IMR-90 (cell line): ENCODE measurements around the gene MKKS. TPM values are rescaled to one million over a fixed set of nuclear protein-coding genes. Genes with fewer than 3 reads are reported as not detected.

Experiments used
- ATAC-seq: fragments of 200-7000 bp; cut with Tn5 transposase; 2 replicates; pipeline ENCODE4 v1.9.1; 2020; ENCODE audit warnings: low read depth, mild to moderate bottlenecking, moderate library complexity
- BruUV-seq: library from RNA; stranded (reverse); fragments of 400-500 nt; replicated peaks from 2 replicates; lab custom pipeline; 2021; lab: Mats Ljungman, UMichigan
- CTCF ChIA-PET: fragments of 300-600 bp; formaldehyde crosslinking; extraction: SDS; loops from one replicate; lab custom pipeline; 2021; ENCODE audit warnings: antibody characterized with exemption; lab: Yijun Ruan, JAX
- POLR2A ChIA-PET: fragments of 300-600 bp; sonication (Branson Sonifier 250); formaldehyde crosslinking; loops from one replicate; lab custom pipeline; 2022; ENCODE audit warnings: antibody characterized with exemption; ENCODE audit not compliant: unreplicated experiment; lab: Charles Lee
- DNase-seq: peaks from one replicate; pipeline ENCODE4 v3.0.0; 2013
- H2AFZ ChIP-seq: replicated peaks from 2 replicates; pipeline ENCODE3; 2013; ENCODE audit warnings: low read length, mild to moderate bottlenecking; ENCODE audit not compliant: poor library complexity
- H2AK5ac ChIP-seq: 2 replicates; pipeline ENCODE4 v1.6.1; 2013; ENCODE audit warnings: low read depth, low read length, inconsistent platforms
- H2AK9ac ChIP-seq: replicated peaks from 2 replicates; pipeline ENCODE3; 2013; ENCODE audit warnings: mild to moderate bottlenecking, low read depth, low read length, moderate library complexity; ENCODE audit not compliant: poor library complexity
- H2BK120ac ChIP-seq: 2 replicates; pipeline ENCODE4 v1.6.1; 2013; ENCODE audit warnings: low read depth, low read length, inconsistent platforms
- H2BK15ac ChIP-seq: 3 replicates; pipeline ENCODE4 v1.6.1; 2013; ENCODE audit warnings: low read depth, low read length, inconsistent platforms
- H2BK20ac ChIP-seq: 2 replicates; pipeline ENCODE4 v1.6.1; 2013; ENCODE audit warnings: low read depth, mild to moderate bottlenecking, inconsistent platforms, low read length, moderate library complexity
- H2BK5ac ChIP-seq: 2 replicates; pipeline ENCODE4 v1.6.1; 2013; ENCODE audit warnings: mild to moderate bottlenecking, low read depth, low read length, inconsistent platforms; ENCODE audit not compliant: poor library complexity, severe bottlenecking
- H3K14ac ChIP-seq: replicated peaks from 2 replicates; pipeline ENCODE4 v1.6.1; 2013; ENCODE audit warnings: low read depth, low read length, inconsistent platforms
- H3K18ac ChIP-seq: 2 replicates; pipeline ENCODE4 v1.6.1; 2013; ENCODE audit warnings: low read depth, low read length, control low read depth
- H3K23ac ChIP-seq: 2 replicates; pipeline ENCODE4 v1.6.1; 2013; ENCODE audit warnings: low read depth, low read length, inconsistent platforms
- H3K27ac ChIP-seq: 2 replicates; pipeline ENCODE4 v1.5.1; 2013; ENCODE audit warnings: mild to moderate bottlenecking, control low read depth, low read length; ENCODE audit not compliant: insufficient read depth
- H3K27me3 ChIP-seq: 2 replicates; pipeline ENCODE4 v1.6.1; 2013; ENCODE audit warnings: low read length; ENCODE audit not compliant: control insufficient read depth, insufficient read depth
- H3K36me3 ChIP-seq: 2 replicates; pipeline ENCODE4 v1.6.1; 2013; ENCODE audit warnings: low read length, mixed read lengths; ENCODE audit not compliant: control insufficient read depth, insufficient read depth
- H3K4ac ChIP-seq: 2 replicates; pipeline ENCODE4 v1.6.1; 2013; ENCODE audit warnings: low read depth, low read length, inconsistent platforms
- H3K4me1 ChIP-seq: 2 replicates; pipeline ENCODE4 v1.6.1; 2013; ENCODE audit warnings: low read length, mixed read lengths; ENCODE audit not compliant: control insufficient read depth, insufficient read depth
- H3K4me2 ChIP-seq: 2 replicates; pipeline ENCODE4 v1.6.1; 2013; ENCODE audit warnings: low read depth, mild to moderate bottlenecking, control low read depth, low read length, moderate library complexity
- H3K4me3 ChIP-seq: 2 replicates; pipeline ENCODE4 v1.5.1; 2013; ENCODE audit warnings: low read depth, mild to moderate bottlenecking, control low read depth, low read length, moderate library complexity; ENCODE audit not compliant: insufficient read depth
- H3K56ac ChIP-seq: 2 replicates; pipeline ENCODE4 v1.6.1; 2013; ENCODE audit warnings: low read length, inconsistent platforms; ENCODE audit not compliant: insufficient read depth; ENCODE audit errors: extremely low read depth
- H3K79me1 ChIP-seq, 2 experiments: 2 replicates each; pipeline ENCODE4 v1.6.1; 2013; ENCODE audit warnings: low read length in 2 of 2, inconsistent platforms in 1 of 2, low read depth in 1 of 2
- H3K9ac ChIP-seq: 2 replicates; pipeline ENCODE4 v1.6.1; 2013; ENCODE audit warnings: low read depth, low read length, control low read depth
- H3K9me1 ChIP-seq: 2 replicates; pipeline ENCODE4 v1.6.1; 2013; ENCODE audit warnings: low read length, inconsistent platforms; ENCODE audit not compliant: insufficient read depth
- H3K9me3 ChIP-seq: 2 replicates; pipeline ENCODE4 v1.6.1; 2013; ENCODE audit warnings: low read length; ENCODE audit not compliant: control insufficient read depth, insufficient read depth
- H4K20me1 ChIP-seq: 2 replicates; pipeline ENCODE4 v1.6.1; 2013; ENCODE audit warnings: low read length, inconsistent platforms; ENCODE audit not compliant: insufficient read depth
- H4K5ac ChIP-seq: 2 replicates; pipeline ENCODE4 v1.6.1; 2013; ENCODE audit warnings: mild to moderate bottlenecking, low read depth, low read length, control low read depth
- H4K8ac ChIP-seq, 2 experiments: 2 replicates each; pipeline ENCODE4 v1.6.1; 2013; ENCODE audit warnings: low read depth in 2 of 2, low read length in 2 of 2, control low read depth in 1 of 2, inconsistent platforms in 1 of 2
- H4K91ac ChIP-seq: 2 replicates; pipeline ENCODE4 v1.6.1; 2013; ENCODE audit warnings: low read depth, low read length, inconsistent platforms; ENCODE audit not compliant: insufficient read depth
- BHLHE40 ChIP-seq: fragments of 150-350 bp; IDR thresholded peaks from 2 replicates; pipeline ENCODE4 v1.6.1; 2016; ENCODE audit warnings: mild to moderate bottlenecking, low read depth, low read length
- CEBPB ChIP-seq: IDR thresholded peaks from 2 replicates; pipeline ENCODE4 v1.6.1; 2012; ENCODE audit warnings: low read depth, low read length, improper control_type of control experiment
- CHD1 ChIP-seq: IDR thresholded peaks from 2 replicates; pipeline ENCODE4 v1.6.1; 2012; ENCODE audit warnings: low read depth, low read length, improper control_type of control experiment
- FOS ChIP-seq: fragments of 150-350 bp; IDR thresholded peaks from 2 replicates; pipeline ENCODE4 v1.6.1; 2016; ENCODE audit warnings: low read depth, low read length
- MAFK ChIP-seq: IDR thresholded peaks from 2 replicates; pipeline ENCODE4 v1.6.1; 2012; ENCODE audit warnings: low read depth, low read length, improper control_type of control experiment
- MAZ ChIP-seq: IDR thresholded peaks from 2 replicates; pipeline ENCODE4 v1.6.1; 2012; ENCODE audit warnings: low read depth, mild to moderate bottlenecking, low read length, improper control_type of control experiment, moderate library complexity, borderline replicate concordance
- MXI1 ChIP-seq: IDR thresholded peaks from 2 replicates; pipeline ENCODE4 v1.6.1; 2012; ENCODE audit warnings: low read depth, mild to moderate bottlenecking, low read length, moderate library complexity, borderline replicate concordance
- NFE2L2 ChIP-seq: fragments of 150-350 bp; IDR thresholded peaks from 2 replicates; pipeline ENCODE4 v1.6.1; 2016; ENCODE audit warnings: low read depth, mild to moderate bottlenecking, low read length
- POLR2A ChIP-seq: IDR thresholded peaks from 2 replicates; pipeline ENCODE4 v1.6.1; 2012; ENCODE audit warnings: mild to moderate bottlenecking, low read depth, low read length
- RAD21 ChIP-seq: IDR thresholded peaks from 2 replicates; pipeline ENCODE4 v1.6.1; 2012; ENCODE audit warnings: low read length, improper control_type of control experiment
- RCOR1 ChIP-seq: IDR thresholded peaks from 2 replicates; pipeline ENCODE4 v1.6.1; 2012; ENCODE audit warnings: mild to moderate bottlenecking, low read length, improper control_type of control experiment; ENCODE audit not compliant: insufficient replicate concordance
- RFX5 ChIP-seq: IDR thresholded peaks from 2 replicates; pipeline ENCODE4 v1.8.0; 2012; ENCODE audit warnings: low read depth, mild to moderate bottlenecking, low read length, moderate library complexity
- SMC3 ChIP-seq: fragments of 150-350 bp; IDR thresholded peaks from 2 replicates; pipeline ENCODE4 v1.6.1; 2016; ENCODE audit warnings: low read depth, mild to moderate bottlenecking, antibody characterized with exemption, low read length, moderate library complexity
- WGBS, 2 experiments: methylation state at CpG; one replicate each; pipeline versions ENCODE4 v1.1.5 to v1.1.7; 2013; ENCODE audit warnings: missing lambda C conversion rate in 2 of 2; ENCODE audit not compliant: insufficient read length in 1 of 2; ENCODE audit errors: extremely low coverage in 2 of 2; 5-methylcytosine and 5-hydroxymethylcytosine counted together
- dilution Hi-C: fragments of 300-500 bp; cut with HindIII; formaldehyde crosslinking; loops from one replicate; pipeline ENCODE4 v1.14.3; 2018; ENCODE audit warnings: low sequenced_read_pairs; ENCODE audit not compliant: unreplicated experiment
- in situ Hi-C: fragments of 300-500 bp; cut with MboI; formaldehyde crosslinking; loops from 3 replicates; pipeline ENCODE4 v1.14.3; 2019; ENCODE audit warnings: low sequenced_read_pairs, inconsistent platforms, mixed read lengths
- intact Hi-C: fragments of 100-400 bp; cut with micrococcal nuclease; formaldehyde crosslinking; loops from 2 replicates; pipeline ENCODE4 v1.10.0; 2022
- polyA plus RNA-seq, 3 experiments: library from polyadenylated mRNA; depleted of rRNA; stranded (reverse); fragments of >200 nt; gene quantifications; 2 replicates each; pipeline ENCODE4 v1.2.3, GENCODE V29; 2012; ENCODE audit warnings: low replicate concordance in 1 of 3
- total RNA-seq: library from RNA; depleted of rRNA; stranded (reverse); fragments of >200 nt; gene quantifications from 2 replicates; pipeline ENCODE4 v1.2.3, GENCODE V29; 2012
- TF ChIP-seq, protein P1 (sequence below): conservative IDR thresholded peaks from 2 replicates; pipeline ENCODE4 v1.5.1; 2012; ENCODE audit warnings: mild to moderate bottlenecking, low read depth, low read length, improper control_type of control experiment
- TF ChIP-seq, protein P2 (sequence below): fragments of 150-350 bp; IDR thresholded peaks from 2 replicates; pipeline ENCODE4 v1.6.1; 2016; ENCODE audit warnings: low read depth, mild to moderate bottlenecking, low read length, moderate library complexity, borderline replicate concordance
- TF ChIP-seq, protein P3 (sequence below): fragments of 150-350 bp; IDR thresholded peaks from 2 replicates; pipeline ENCODE4 v1.6.1; 2017; ENCODE audit warnings: mild to moderate bottlenecking, antibody characterized with exemption, low read length, low read depth

Gene MKKS
- total and polyA plus RNA-seq, 2 of the 4 experiments (the other 2 are of a cell fraction) = 6.9 to 7.5 TPM

DNA sequence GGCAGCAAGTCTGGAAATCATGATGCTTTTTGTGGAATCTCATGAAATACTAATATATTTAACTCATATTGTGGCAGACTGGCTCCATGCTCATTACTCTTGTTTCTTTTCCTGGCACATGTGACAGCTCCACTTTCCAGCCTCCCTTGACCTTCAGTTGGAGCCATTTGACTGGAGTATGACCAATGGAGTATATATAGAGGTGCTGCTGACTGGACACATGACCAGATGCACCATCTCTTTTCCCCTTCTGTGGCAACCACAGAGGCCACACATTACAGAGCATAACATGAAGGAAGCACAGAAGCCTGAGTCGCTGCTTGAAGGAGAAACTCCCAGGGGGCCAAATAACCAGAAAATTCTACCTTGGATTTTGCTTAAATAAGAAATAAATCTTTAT is 77.4 kb downstream of the MKKS start:
- BruUV-seq = no TSS peak
- Histone ChIP-seq H3K9me3 (no peaks in the 10 kb centered on the region), H4K91ac (no peak overlapping the region), H3K4me2 (no peak overlapping the region), H3K9ac (no peak overlapping the region), H2AK5ac (no peak overlapping the region), H3K4me1 (peaks cover 4% of the 10 kb centered on the region; the same call in 1 of the 2 replicates), H4K20me1 (no peaks in the 10 kb centered on the region), H4K5ac (no peak overlapping the region), H3K9me1 (no peaks in the 10 kb centered on the region), H3K56ac (no peak overlapping the region), H2AFZ (no peak overlapping the region), H3K14ac (no peak overlapping the region), H3K4me3 (no peak overlapping the region), H3K18ac (no peak overlapping the region), H2AK9ac (no peak overlapping the region), H3K36me3 (no peaks in the 10 kb centered on the region), H2BK15ac (no peak overlapping the region), H3K27me3 (no peaks in the 10 kb centered on the region), H4K8ac (no peak overlapping the region), H3K4ac (no peak overlapping the region), H2BK20ac (no peak overlapping the region), H2BK5ac (no peak overlapping the region), H2BK120ac (no peak overlapping the region), H3K27ac (no peak overlapping the region), H3K79me1 (no peaks in the 10 kb centered on the region), H3K23ac (no peak overlapping the region)
- POLR2A ChIA-PET = no interaction called here
- dilution Hi-C loops = no loop called here
- WGBS, 2 experiments = no CpG with 5 or more reads among the region's 1 CpG
- in situ Hi-C loops = no loop called here
- intact Hi-C loops = loop anchor here (5.0 kb wide), 1 partner anchor 264 kb away; no protein-coding TSS in a partner anchor
- TF ChIP-seq, protein P1, sequence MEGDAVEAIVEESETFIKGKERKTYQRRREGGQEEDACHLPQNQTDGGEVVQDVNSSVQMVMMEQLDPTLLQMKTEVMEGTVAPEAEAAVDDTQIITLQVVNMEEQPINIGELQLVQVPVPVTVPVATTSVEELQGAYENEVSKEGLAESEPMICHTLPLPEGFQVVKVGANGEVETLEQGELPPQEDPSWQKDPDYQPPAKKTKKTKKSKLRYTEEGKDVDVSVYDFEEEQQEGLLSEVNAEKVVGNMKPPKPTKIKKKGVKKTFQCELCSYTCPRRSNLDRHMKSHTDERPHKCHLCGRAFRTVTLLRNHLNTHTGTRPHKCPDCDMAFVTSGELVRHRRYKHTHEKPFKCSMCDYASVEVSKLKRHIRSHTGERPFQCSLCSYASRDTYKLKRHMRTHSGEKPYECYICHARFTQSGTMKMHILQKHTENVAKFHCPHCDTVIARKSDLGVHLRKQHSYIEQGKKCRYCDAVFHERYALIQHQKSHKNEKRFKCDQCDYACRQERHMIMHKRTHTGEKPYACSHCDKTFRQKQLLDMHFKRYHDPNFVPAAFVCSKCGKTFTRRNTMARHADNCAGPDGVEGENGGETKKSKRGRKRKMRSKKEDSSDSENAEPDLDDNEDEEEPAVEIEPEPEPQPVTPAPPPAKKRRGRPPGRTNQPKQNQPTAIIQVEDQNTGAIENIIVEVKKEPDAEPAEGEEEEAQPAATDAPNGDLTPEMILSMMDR = no peak
- TF ChIP-seq SMC3 (no peak), CHD1 (no peak), POLR2A (no peak), RAD21 (no peak), CEBPB (no peak), MXI1 (no peak), MAFK (no peak), FOS (no peak), BHLHE40 (no peak), RFX5 (no peak), RCOR1 (no peak), NFE2L2 (no peak), MAZ (no peak)
- TF ChIP-seq, protein P2, sequence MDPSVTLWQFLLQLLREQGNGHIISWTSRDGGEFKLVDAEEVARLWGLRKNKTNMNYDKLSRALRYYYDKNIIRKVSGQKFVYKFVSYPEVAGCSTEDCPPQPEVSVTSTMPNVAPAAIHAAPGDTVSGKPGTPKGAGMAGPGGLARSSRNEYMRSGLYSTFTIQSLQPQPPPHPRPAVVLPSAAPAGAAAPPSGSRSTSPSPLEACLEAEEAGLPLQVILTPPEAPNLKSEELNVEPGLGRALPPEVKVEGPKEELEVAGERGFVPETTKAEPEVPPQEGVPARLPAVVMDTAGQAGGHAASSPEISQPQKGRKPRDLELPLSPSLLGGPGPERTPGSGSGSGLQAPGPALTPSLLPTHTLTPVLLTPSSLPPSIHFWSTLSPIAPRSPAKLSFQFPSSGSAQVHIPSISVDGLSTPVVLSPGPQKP = no peak
- TF ChIP-seq, protein P3, sequence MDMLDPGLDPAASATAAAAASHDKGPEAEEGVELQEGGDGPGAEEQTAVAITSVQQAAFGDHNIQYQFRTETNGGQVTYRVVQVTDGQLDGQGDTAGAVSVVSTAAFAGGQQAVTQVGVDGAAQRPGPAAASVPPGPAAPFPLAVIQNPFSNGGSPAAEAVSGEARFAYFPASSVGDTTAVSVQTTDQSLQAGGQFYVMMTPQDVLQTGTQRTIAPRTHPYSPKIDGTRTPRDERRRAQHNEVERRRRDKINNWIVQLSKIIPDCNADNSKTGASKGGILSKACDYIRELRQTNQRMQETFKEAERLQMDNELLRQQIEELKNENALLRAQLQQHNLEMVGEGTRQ = no peak
- no peak for DNase-seq
- CTCF ChIA-PET = no interaction called here
- ATAC-seq = no peak
